HG03139 (cell line): ENCODE results near the gene CBFB.

Experiments used
- ATAC-seq: cut with Tn5 transposase; IDR thresholded peaks from one replicate; pipeline ENCODE4 v1.9.1; 2021; ENCODE audit not compliant: unreplicated experiment

CBFB gene

DNA sequence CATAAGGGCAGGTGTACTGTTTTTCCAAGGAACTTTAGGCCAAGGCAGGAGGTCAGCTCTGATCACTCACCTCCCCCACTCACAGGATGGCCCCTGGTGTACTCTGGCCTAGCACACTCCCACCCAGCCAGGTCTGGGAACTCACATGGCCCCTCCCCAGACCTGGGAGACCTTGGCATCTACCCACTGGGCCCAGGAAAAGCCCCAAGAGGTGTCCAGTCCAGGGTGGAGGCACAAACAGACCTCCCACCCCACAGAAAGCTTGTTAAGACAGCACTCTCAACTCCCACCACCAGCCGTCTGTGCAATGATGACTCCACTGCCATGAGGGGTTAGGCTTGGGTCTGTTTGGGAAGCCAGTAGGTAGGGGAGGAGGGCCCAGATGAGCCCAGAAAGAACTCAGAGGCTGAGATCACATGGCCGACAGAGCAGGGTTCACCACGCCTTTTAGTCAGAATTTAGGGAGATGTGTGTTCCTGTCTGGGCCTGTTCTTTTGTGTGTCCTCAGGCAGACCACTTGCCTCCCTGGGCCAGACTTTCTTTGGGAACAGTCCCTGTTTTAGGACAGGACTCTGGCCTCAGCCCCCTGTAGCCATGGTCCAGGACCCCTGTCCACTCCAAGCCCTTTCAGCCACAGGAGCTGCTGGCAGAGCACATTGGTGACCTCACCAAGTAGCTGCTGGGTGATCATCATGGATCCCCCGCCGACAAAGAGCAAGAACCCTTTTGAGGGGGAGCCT is 12.1 kb upstream of the CBFB start:
- no peak for ATAC-seq

DNA sequence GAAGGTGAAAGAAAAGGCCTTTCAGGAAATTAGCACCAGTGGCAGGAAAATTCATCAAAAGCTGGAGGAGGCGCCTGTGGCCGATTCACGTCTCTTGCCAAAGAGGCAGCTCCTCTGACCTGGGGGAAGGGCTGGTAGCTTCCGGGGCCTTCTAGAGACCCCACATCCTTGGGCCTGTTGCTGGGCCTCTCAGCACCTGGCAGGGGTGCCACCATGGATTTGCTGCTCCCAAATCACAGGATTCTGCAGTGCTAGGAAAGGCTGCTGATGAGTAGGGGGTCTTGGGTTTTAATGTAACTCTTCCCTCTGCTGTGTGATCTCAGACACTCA is 11.6 kb upstream of the CBFB start:
- ATAC-seq: no peak

DNA sequence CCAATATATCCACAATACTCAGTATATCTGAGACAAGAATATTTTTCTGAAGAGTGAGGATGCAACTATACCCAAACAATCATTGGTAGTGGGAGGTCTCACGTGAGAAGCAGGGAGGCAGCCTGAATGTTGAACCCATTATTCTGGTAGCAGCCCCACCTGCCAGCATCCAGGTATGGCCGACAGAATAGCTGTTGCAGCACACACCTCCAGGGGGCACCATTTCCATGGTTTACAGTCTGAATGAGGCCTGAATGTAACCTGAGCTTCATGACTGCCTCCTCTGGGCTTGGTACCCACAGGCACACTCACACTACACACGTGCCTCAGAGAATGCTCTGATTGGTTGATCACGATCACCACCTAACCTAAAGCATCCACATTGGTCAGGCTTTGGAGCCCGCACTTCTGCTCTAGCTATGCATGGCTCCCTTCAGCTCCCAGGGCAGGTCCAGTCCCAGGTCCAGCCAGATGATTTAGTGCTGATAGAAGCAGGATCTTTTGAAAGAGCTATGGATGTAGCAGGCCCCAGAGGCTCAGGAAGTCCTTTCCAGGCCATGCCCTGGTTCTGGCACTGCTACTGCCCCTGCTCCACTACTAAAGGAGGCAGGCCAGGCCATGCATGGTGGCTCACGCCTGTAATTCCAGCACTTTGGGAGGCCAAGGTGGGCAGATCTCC is 11.0 kb upstream of the CBFB start:
- peak; percentile 79 for ATAC-seq

DNA sequence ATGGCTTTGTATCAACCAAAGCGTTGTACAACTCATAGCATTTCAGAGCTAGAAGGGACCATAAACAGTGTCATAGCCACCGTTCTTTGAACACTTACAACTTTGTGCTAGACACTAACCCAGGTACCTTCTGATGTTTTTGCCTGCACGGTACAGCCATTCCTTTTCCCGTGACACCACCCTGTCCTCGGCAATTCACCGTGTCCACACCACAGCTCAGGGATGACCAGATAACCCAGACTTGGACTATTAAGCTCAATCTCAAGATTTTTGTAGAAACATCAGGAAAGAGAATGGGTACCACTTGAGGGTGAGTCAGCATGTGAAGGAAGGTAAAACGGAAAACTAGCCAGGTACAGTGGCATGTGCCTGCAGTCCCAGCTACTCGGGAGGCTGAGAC is 9.8 kb upstream of the CBFB start:
- ATAC-seq: no peak

- ATAC-seq: no peak
These were observed 7.6 kb upstream of the CBFB start for GRCh38 chr16:67021321-67021720.

DNA sequence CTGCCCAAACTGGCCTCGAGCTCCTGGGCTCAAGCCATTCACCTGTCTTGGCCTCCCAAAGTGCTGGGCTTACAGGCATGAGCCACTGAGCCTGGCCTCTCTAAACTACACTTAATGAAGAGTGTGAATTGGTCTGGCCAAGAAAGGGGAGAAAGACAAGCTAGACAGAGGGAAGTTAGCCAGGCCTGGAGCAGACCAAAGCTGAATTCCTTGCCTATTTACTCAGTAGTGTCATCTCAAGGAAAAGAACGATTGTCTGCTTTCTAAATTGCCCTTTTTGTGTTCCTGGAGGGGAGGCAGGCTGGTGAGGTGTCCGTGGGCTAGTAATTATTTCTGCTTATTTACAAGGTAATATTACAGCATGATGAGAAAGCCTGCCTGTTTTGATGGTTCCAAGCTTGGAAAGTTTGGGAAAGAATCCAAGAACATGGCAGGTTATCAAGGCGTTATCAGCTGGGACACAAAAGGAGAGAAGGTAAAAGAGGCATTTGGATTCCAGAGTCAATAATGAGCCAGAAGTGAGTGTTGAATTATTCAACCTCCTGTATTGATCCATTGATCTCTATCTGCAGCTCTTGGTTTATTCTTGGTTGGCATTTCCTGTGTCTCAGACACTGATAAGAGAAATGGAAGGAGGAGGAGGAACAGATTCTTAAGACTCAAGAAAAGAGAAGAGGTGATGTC is 6.3 kb upstream of the CBFB start:
- no peak for ATAC-seq

DNA sequence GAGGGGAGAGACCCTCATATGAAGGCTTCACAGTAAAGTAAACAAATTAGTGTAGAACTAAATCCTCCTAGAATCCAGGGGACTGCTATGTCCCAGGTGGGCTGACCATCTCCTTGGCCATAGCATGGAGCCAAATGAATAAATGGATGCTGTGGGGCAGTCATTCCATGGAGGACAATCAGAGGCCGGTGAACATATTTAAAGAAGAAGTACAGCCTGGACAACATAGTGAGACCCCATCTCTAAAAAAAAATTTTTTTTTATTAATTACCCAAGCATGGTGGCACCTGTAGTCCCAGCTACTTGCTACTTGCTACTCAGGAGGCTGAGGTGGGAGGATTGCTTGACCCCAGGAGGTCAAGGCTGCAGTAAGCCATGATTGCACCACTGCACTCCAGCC is 5.3 kb upstream of the CBFB start:
- ATAC-seq: no peak

- ATAC-seq: no peak
These were observed 4.4 kb upstream of the CBFB start for GRCh38 chr16:67024384-67025209.

DNA sequence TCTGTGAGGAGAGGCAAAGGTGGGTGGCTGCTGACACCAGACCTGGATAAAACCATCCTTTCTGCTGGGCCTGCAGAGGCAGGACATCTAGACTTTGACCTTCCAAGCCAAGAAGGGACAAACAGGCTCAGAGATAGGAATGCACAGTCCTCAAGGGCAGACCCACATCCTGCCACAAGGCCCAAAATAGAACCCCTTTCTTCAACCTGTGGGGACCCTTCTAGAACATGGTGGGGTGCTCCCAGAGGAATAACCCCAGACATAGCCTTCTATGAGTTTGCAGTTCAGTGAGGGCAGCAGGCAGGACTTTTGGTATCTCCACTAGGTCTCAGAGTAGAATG is 3.8 kb upstream of the CBFB start:
- ATAC-seq: no peak

- ATAC-seq: no peak
These were observed 2.4 kb upstream of the CBFB start for GRCh38 chr16:67026570-67026969.

DNA sequence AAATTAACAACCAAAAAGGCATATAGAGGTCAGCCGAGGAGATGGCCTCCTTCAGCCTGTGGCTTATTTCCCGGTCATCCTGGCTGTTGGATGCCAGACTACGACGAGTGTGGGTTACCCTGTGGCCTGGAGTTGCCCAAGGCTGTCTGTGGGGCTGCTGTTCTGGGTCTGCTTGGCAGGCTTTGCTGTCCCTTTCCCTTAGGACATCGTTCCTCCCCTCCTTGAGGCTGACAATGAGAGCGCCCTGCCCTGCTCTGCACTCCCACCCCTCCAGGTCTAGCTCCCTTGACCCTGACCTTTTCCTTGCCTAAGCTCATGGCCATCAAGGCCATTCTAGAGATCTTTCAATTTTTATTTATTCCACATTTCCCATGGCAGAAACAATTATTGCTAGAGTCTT is 1.9 kb upstream of the CBFB start:
- ATAC-seq: no peak

DNA sequence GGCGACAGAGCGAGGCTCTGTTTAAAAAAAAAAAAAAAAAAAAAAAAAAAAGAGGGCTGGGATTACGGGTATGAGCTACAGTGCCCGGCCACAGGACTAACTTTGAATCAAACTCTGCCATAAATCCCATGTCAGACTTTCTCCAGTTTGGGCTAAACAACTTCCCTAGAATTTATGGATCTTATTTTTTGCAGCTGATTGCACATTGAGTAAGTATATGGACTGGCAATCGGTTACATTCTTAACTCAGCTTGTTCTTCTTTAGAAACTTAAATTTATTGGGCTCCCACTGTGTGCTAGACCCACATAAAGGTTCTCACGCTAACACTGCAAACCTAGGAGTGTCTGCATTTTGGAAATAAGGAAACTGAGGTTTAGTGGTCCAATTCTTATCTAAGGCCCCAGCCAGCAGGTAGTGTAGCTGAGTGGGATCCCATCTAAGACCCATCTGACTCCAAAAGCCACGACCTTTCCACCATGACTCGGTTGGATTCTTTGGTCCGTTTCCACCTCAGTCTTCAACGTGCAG is 718 bp upstream of the CBFB start:
- ATAC-seq: no peak

- ATAC-seq: peak; percentile 25
These were observed 526 bp downstream of the CBFB start for GRCh38 chr16:67029254-67030096.

GRCh38 chr16:67030221-67030962 is 1.4 kb downstream of the CBFB start:
- no peak for ATAC-seq

DNA sequence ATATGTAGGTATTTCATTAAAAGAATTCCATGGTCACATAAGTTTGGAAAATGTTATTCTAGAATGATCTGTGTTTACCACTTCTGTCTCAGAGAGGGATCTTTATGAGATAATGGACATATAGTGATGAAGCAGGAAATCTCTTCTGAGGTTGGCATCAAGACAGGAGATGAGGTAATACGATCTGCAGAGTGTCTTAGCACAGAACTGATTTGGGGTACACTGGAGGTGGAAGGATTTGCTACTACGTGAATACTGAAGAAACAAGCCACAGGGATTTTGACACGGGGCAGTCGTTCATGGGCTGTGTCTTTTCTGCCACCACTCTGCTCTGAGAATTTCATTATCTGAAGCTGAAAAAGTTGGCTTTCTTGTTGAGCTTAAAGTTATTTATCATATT is 5.5 kb downstream of the CBFB start:
- ATAC-seq: no peak

- no peak for ATAC-seq
These were observed 6.4 kb downstream of the CBFB start for GRCh38 chr16:67035364-67035763.

- no peak for ATAC-seq
These were observed 7.4 kb downstream of the CBFB start for GRCh38 chr16:67036323-67036741.

- ATAC-seq: no peak
These were observed 10.5 kb downstream of the CBFB start for GRCh38 chr16:67039260-67040020.

DNA sequence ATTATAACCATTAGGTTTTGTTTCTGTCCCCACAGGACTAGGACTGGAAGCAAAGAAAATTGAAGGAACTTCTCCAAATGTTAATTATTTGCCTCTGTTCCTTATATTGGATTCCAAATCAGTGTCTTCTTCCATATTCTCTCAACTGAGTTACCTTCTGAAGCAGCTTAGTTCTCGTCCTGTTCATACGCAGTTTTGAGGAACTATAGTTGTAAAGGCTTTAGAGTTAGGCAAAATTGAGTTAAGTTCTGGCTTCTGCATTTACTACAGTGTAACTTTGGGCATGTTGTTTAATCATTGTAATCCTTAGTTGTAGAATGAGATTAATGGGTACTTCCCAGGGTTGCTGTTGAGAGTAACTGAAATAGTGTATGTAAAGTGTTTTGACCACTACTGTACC is 11.2 kb downstream of the CBFB start:
- no peak for ATAC-seq
